Measurements from ENCODE around the gene C1QTNF9.
"Not testable (repeated sequence)": the region's sequence is repeated elsewhere in the genome, so short reads cannot be mapped to it uniquely, and the experiment has no call there.

The C1QTNF9 gene

DNA sequence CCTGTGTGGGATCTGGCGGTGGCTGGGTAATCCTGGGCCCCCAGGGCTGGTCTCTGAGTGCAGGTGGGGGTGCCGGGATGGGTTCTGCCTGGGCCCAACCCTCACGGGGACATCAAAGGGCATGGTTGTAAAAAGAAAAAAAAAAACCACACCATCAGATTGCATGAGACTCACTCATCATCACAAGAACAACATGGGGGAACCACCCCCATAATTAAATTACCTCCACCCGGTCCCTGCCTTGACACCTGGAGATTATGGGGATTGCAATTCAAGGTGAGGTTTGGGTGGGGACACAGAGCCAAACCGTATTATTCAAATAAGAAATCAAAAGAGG lies 14.3 kb downstream of the C1QTNF9 start:
- no peak for DNase-seq

DNA sequence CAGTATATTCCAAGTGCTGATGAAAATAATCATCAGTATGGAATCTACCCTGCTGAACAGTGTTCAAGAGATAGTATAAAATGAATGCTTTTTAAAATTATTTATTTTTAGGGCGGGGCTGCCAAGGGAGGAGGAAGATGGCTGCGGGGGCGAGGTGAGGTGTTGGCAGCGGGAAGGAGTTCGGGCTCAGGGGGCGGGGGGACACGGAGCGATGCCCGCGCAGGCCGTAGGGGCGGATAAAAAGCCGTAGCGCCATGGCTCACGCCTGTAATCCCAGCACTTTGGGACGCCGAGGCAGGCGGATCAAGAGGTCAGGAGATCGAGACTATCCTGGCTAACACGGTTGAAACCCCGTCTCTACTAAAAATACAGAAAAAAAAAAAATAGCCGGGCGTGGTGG lies 18.2 kb downstream of the C1QTNF9 start:
- DNase-seq, result not testable (repeated sequence)

DNA sequence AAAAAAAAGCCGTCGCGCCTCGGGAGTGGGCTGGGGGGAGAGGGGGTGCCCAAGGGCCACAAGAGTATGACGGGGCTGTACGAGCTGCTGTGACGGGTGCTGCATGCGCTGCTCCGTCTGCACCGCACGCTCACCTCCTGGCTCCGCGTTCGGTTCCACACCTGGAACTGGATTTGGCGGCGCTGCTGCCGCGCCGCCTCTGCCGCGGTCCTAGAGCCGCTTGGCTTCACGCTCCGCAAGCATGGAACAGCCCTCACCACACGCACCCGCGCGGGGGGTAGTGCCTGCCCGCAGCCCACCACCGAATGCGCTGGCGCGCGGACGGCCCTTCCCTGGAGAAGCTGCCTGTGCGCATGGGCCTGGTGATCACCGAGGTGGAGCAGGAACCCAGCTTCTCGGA lies 18.8 kb downstream of the C1QTNF9 start:
- DNase-seq, result peak; percentile 71

DNA sequence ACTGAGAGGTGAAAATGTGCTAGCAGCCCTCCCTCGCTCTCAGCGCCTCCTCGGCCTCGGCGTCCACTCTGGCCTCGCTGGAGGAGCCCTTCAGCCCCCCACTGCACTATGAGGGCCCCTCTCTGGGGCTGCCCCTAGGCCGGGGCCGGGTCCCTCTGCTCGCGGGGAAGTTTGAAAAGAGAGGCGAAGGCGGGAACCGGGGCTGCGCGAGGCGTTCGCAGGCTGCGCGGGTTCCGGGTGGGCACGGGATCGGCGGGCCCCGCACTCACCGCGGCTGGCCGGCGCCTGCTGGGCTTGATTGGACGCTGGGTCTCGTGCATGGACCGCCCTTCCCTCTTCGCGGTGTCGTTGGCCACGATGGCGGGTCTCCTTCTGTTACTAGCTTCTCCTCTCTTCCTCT lies 29.3 kb downstream of the C1QTNF9 start:
- DNase-seq, result no peak

DNA sequence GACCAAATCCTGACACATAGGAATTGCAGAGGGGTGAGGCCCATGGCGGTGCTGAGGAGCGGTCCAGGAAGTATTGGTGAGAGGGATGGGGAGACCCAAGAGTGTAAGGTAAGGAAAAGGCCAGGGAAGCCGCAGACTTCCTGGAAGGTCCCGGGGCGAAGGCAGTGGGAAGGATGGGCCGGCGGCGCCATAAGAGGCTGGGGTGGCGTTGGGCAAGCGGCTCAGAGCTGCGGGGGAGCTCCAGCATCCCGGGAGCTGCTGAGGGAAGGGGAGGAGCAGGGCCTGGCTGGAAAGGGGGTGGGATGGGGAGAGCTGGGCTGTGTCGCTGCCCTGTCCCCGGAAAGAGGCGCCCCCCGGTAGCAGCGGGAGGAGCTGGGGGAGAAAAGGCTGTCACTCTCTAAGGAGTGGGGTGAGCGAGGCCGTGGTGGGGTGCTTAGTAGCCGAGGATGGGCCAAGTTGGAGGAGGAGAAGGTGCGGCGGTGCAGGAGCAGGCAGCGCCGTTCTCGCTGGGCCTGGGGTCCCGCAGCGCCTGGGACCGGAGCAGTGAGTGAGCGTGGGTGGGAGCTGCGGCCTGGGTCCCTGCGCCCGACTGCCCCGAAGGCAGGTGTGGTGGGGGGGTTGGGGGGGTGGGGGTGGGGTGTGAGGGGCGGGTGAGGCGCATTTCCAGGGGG lies 30.7 kb downstream of the C1QTNF9 start:
- no peak for DNase-seq

DNA sequence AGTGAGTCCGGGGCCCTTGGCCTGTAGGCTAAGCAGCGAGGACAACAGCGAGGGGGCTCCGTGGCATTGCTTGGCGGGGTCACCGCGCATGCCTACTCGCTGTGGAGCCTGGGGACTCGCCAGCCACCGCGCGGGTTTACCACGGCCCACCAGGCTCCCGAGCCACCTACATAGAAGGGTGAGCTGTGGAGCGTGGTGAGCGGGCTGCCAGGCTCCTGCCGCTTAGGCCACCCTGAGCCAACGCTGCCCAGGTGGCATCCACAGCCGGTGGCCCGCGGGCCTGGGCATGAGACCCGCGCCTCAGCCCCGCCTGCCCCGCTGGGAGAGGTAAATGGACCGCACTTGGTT lies 31.2 kb downstream of the C1QTNF9 start:
- no peak for DNase-seq

DNA sequence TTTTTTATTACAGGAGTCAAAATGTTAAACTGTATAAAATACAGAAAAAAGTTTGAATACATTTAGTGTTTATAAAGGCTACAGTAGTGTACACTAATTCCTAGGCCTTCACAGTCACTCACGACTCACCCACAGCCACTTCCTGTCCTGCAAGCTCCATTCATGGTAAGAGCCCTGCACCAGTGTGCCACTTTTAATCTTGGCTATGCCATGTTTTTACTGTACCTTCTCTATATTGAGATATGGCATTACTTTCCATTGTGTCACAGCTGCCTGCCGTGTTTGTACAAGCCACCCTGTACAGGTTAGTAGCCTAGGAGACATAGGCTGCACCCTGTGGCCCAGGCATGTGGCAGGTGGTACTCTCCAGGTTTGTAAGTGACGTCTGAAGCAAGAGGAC lies 32.1 kb downstream of the C1QTNF9 start:
- DNase-seq, result no peak

DNA sequence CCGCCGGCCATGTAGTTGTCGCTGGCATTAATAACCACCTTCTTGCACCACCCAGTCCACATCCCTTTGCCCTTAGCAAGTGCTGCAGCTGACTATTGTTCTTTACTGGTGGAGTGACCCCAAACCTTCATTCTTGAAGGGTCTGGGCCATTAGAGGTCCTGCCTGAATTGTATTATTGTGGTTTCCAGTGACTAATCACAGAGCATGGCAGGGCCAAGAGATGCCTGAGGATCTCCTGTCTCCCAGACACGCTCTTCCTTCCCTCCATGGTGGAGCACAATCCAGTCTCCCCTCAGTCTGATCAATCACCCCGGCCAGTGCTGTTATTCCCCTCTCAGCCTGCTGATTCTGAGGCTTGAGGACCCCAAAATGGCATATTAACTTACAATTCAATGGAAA lies 39.0 kb downstream of the C1QTNF9 start:
- no peak for DNase-seq

DNA sequence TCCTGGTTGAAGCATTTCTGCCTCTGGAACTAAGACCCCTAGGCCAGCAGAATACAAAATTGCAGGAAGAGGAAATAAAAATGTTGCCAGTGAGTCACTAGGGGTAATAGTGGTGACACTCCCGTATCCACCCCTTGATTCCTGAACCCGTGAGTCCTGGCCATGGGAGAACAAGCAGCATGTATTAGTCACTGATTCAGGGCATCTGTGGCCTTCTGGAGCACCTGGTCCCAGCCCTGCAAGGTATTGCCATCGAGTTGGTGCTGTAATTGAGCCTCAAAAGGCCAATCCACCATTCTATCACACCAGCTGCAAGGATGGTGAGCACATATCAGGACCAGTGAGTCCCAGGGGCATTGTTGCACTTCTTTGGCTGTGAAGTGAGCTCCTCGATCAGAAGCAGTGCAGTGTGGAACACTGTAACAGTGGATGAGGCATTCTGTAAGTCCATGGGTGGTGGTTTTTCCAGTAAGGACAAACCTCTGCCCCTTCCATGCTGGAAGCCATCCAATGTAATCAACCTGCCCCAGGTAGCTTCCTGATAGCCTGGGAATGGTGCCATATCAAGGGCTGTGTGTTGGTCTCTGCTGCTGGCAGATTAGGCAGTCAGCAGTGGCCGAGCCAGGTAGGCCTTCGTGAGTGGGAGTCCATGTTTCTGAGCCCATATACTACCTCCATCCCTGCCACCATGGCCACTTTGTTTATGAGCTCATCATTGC lies 39.6 kb downstream of the C1QTNF9 start:
- DNase-seq, result no peak

DNA sequence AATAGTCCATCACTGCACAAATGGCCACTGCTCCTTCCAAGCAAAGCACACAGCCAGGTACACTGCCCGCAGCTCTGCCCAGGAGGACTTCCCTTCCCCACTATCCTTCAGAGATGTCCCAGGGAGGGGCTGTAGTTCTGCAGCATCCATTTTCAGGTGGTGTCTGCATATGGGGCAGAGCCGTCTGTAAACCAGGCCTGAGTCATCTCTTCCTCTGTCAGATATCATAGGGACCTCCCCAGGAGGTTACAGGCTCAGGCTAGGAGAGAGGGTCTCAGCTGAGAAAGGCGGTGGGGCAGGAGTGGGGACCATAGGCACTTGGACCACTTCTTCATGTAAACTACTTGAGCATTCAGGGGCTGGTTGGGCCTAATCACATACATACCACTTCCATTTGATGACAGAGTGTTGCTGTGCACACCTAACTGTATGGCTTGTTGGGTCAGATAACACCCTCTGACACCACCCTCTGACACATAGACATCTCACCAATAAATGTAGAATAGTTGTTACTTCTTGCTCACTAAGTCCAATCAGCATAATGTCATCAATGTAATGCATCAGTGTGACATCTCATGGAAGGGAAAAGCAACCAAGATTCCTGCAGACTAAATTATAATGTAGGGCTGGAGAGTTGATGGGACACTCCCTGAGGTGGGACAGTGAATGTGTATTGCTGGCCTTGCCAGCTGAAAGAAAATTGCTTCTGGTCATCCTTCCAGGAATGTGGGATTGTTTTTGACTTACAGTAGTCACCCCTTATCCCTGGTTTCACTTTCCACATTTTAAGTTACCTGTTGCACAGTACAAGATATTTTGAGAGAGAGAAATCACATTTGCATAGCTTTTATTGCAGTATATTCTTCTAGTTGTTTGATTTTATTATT lies 40.6 kb downstream of the C1QTNF9 start:
- not testable (repeated sequence) for DNase-seq

DNA sequence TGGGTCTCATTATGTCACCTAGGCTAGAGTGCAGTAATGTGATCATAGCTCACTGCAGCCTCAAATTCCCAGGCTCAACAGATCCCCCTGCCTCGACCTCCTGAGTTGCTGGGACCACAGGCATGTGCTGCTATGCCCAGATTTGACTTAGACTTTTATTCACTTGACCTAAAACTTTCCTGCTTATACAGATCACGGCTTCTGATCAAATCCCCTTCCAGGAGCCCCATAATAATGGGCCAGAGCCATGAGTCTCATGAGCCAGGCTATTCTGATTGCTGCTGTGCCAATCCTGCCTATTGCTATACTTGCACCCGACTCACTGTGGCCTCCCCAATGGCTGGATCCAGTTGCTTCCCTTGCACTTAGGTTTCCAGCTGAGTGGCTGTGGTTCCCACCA lies 42.0 kb downstream of the C1QTNF9 start:
- no peak for DNase-seq

DNA sequence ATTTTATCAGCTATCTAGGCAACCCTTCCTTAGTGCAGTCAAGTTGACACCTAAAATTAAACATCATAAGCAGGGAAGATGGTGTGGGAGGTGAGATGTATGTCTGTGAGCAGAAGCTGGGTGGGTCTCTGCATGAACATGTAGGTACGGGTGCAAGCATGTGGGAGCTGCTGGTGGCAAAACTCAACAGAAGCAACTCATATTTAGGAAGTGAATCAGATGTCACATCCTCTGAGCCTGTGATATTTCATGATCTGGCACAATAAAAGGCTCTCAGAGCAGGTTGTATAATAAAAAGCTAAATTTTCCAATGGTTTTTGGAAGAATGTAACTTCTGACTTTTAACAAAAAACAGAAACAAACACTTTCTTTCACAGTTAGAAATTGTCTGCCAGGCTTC lies 44.4 kb downstream of the C1QTNF9 start:
- DNase-seq, result no peak

DNA sequence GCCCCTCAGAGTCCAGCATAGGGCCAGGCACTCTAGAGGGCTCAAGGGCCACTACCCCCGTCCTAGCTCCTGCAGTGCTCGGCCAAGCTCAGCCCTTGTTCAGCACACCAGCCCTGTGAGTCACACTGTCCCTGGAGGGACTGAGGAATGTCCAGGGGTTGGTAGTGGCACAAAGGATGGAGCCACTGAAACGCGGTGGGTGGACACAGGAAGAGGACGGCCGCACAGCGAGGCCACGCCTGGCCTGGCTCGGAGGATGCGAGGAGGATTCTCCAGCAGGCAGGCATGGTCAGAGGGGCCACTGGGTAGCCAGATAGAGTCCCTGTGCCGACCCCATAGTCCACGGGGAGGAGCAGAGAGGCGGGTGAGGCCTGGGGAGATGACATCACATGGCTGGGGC lies 45.7 kb downstream of the C1QTNF9 start:
- DNase-seq, result no peak

DNA sequence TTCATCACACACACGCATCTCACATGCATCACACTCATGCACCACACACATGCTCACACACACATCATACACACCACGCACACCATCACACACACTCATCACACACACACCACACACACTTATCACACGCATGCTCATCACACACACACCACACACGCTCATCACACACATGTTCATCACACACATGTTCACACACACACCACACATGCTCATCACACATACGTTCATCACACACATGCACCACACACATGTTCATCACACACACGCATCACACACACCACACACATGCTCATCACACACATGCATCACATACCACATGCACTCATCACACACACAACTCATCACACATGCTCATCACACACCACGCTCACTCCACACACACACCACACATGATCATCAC lies 46.9 kb downstream of the C1QTNF9 start:
- no peak for DNase-seq

DNA sequence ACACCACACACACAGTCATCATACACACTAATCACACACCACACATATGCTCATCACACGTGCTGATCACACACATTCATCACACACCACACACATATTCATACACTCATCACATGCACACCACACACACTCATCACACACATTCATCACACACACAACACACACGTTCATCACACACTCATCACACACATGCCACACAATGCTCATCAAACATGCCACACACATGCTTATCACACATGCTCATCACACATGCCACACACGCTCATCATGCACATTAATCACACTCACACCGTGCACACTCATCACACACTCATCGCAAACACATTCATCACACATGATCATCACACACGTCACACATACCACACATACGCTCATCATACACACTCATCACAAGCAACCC lies 47.5 kb downstream of the C1QTNF9 start:
- DNase-seq, result no peak

DNA sequence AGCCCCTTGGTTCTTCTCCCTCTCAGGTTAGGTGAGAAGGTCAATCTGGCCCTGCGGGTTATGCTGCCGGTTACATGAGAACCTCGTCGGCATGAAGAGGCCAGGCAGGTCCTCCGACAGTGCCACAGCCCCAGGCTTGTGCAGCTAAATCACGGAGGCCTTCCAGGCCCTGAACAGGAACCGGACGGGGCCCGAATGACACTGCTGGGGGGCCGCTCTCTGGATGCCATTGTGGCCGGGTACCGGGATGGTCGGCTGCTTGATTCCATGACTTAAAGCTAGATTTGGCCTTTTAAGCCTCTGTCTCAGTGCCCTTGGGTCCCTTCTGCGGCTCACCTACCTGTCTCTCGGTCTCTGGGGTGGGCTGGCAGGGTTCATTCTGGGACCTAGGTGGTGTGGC lies 48.4 kb downstream of the C1QTNF9 start:
- no peak for DNase-seq

DNA sequence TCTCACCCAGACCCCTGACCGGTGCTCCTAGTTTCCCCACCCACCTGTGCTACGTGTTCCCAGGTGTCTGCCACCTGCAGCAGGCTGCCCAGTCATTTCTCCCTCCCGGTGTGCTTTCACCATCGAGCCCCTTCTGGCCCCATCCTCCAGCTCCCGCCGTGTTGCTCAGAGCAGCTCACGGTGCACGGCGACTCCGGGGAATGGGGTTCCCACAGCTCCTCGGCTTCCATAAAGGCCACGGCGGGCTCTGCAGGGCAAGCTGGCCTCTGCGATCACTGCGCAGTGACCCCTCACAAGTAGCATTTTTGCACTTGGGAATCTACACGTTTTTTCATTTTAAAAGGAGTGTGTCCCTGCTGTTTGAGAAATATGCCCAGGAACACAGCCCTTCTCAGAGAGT lies 49.5 kb downstream of the C1QTNF9 start:
- DNase-seq, result not testable (repeated sequence)

DNA sequence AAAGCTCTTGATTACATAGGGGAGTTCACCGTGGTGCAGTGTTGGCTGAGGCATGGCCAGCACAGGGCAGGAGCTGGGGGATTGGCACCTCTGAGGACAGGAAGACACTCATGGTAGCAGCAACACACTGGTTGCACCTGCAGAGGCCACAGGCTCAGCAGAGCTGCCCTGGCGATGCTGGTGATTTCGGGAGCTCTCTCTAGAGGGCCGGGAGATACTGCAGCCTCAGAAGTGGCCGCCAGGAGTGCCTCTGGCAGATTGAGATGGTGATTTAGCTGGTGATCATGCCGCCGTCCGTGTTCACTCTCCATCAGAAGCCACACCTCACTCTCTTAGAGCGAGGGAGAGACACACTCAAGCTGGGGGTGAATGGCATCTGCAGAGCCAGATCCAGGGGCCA lies 49.9 kb downstream of the C1QTNF9 start:
- not testable (repeated sequence) for DNase-seq

DNA sequence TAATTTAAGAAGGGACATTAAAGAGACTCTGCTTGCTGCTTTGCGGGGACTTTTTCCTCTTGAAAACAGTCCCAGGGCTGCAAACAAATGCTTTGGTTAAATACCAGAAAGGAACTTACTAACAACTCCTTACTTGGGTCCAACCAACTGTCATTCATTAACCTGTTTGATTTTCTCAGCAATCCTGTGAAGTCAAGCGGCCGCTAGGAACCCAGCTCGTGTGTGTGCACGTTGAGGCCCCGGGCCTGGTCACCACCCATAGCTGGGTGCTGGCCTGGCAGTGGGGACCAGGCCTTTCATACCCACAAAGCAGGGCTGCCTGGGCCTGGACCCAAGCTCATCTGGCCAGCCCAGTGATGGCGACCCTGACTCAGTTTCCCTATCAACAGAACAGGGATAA lies 50.7 kb downstream of the C1QTNF9 start:
- DNase-seq, result no peak

DNA sequence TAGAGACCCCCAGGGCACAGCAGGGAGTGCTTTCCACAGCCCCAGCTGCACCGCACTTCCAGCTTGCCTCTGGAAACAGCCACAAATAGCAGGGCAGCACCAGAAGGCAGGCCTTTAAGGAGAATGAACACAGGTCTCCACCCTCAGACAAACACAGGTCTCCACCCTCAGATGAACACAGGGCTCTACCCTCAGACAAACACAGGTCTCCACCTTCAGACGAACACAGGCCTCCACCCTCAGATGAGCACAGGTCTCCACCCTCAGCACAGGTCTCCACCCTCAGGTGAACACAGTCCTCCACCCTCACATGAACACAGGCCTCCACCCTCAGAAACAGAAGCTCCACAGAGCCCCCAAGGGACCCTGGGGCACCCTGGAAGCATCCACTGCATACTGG lies 51.7 kb downstream of the C1QTNF9 start:
- DNase-seq, result no peak

DNA sequence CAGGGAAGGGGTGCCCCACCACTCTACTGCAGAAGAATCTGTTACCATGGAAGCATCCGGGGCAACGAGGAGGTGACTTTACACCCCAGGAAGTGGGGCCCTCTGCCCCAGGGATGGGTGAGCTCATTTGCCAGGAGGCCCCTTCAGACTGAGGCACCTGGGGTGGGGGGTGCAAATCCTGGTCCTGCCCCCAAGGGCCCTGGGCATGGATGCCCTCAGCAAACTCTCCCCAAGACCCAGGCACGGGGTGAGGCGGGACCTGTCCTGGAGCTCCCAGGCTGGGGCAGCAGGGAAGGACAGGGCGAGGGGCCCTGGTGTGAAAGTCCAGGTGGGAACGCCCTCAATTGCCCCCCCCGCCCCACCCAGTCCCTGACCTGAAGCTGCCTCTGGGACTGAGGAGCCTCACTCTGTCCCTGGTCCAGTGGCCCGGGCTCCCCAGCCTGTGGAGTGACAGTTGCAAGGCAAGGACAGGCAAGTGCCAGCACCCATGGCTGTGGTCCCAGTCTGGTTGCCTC lies 52.5 kb downstream of the C1QTNF9 start:
- no peak for DNase-seq

DNA sequence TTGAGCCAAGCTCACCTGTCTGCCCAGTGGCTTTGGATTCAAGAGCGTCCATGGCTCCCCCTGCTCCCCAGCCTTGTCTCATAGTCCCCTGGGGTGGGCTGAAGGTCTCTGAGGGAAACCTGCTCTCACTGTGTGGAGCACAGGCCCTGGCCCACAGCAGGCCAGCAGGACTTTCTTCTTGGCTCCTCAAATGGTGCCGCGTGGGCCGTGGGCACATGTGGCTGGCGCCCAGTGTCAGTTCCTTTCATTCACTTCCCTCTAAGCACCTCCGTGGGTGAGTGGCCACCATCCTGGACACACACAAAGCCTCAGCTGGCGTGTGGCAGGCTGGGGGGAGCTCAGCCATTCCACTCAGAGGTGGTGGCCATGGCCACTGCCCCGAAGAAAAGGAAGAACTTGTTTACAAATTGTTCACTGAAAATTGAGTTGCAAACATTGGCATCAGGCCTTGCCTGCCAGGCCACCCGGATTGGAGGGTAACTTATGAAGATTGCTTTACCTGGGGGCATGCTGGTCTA lies 53.1 kb downstream of the C1QTNF9 start:
- no peak for DNase-seq

DNA sequence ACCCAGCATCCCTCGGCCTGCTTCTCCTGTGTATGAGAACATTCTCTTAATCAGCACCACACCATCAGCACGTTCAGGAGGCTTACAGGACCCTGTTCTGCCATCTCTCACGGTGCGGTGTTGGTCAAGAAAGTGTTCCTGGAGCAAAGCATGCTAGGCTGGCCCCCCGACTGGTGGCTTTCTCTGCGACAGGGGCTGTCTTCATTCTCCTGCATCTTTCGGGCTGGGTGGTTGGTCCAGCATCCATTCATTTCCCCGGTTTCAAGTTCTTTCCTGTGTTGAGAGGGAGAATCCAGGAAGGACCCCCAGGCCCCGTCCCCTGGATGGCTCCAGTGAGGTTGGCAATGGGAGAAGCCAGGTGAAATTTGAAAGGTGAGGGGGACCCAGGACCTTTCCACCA lies 55.8 kb downstream of the C1QTNF9 start:
- no peak for DNase-seq

DNA sequence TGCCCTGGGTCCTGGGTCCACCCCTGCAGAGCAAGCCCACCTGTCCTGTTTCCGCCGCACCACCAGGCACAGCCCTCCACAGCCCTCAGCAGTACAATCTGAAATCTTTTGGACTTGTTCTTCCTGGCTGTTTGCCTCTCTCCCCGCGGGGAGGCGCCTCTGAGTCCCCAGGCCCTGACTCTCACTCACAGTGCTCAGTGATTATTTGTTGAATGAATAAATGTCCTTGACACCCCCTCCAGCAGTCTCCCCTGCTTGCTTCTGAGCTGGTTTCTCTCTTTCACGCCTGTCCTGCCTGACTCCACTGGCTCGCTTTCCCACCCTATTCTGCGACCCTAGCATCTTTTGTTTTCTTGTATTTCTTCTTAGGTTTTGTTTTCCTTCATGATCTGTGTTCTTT lies 56.9 kb downstream of the C1QTNF9 start:
- DNase-seq, result not testable (repeated sequence)

Data from retina (tissue), 1 donor.